GM12878 (cell line): ENCODE measurements around the gene ACSF2. TPM values are rescaled to one million over a fixed set of nuclear protein-coding genes. Genes with fewer than 3 reads are reported as not detected.
A peak's percentile ranks its signal among the peaks of the same experiment; 100 is the strongest.

Experiments used
- ESRRA ChIP-seq: IDR thresholded peaks from 2 replicates; pipeline ENCODE4 v1.6.1; 2012; ENCODE audit warnings: mild to moderate bottlenecking, low read length, improper control_type of control experiment
- FOXK2 ChIP-seq: fragments of 450-650 bp; IDR thresholded peaks from 2 replicates; pipeline ENCODE4 v1.6.1; 2017; ENCODE audit warnings: mild to moderate bottlenecking, moderate library complexity
- MXI1 ChIP-seq: fragments of 150-350 bp; IDR thresholded peaks from 2 replicates; pipeline ENCODE4 v1.6.1; 2011; ENCODE audit warnings: low read depth, mild to moderate bottlenecking, inconsistent platforms, low read length, improper control_type of control experiment
- NFYB ChIP-seq: IDR thresholded peaks from 2 replicates; pipeline ENCODE4 v1.6.1; 2011; ENCODE audit warnings: low read depth, mild to moderate bottlenecking, low read length, improper control_type of control experiment, moderate library complexity; ENCODE audit not compliant: insufficient read depth
- PBX3 ChIP-seq: IDR thresholded peaks from 2 replicates; pipeline ENCODE4 v1.6.1; 2011; ENCODE audit warnings: mild to moderate bottlenecking, low read depth, low read length, moderate library complexity; ENCODE audit not compliant: insufficient replicate concordance
- RAD51 ChIP-seq: fragments of 450-650 bp; IDR thresholded peaks from 2 replicates; pipeline ENCODE4 v1.6.1; 2016; ENCODE audit warnings: moderate library complexity, mild to moderate bottlenecking, inconsistent platforms
- RB1 ChIP-seq: fragments of 450-650 bp; formaldehyde crosslinking; IDR thresholded peaks from 2 replicates; pipeline ENCODE4 v1.6.1; 2017; ENCODE audit warnings: mild to moderate bottlenecking, borderline replicate concordance
- SMC3 ChIP-seq: IDR thresholded peaks from 2 replicates; pipeline ENCODE4 v1.6.1; 2011; ENCODE audit warnings: low read length, improper control_type of control experiment, borderline replicate concordance
- SPI1 ChIP-seq: IDR thresholded peaks from 2 replicates; pipeline ENCODE4 v1.6.1; 2011; ENCODE audit warnings: low read depth, mild to moderate bottlenecking, low read length, moderate library complexity, borderline replicate concordance; ENCODE audit not compliant: insufficient read depth
- SREBF1 ChIP-seq: IDR thresholded peaks from 2 replicates; pipeline ENCODE4 v1.6.1; 2012; ENCODE audit warnings: mild to moderate bottlenecking, low read length
- SREBF2 ChIP-seq: IDR thresholded peaks from 2 replicates; pipeline ENCODE4 v1.6.1; 2012; ENCODE audit warnings: mild to moderate bottlenecking, low read length
- SRF ChIP-seq, 2 experiments: IDR thresholded peaks; 2 replicates each; pipeline ENCODE4 v1.6.1; 2011; ENCODE audit warnings: low read depth in 2 of 2, low read length in 2 of 2, mild to moderate bottlenecking in 1 of 2, moderate library complexity in 1 of 2
- TCF7 ChIP-seq: IDR thresholded peaks from 2 replicates; pipeline ENCODE4 v1.6.1; 2014; ENCODE audit warnings: antibody characterized with exemption, borderline replicate concordance
- WRNIP1 ChIP-seq: IDR thresholded peaks from 2 replicates; pipeline ENCODE4 v1.6.1; 2011; ENCODE audit warnings: low read depth, low read length, improper control_type of control experiment, borderline replicate concordance
- ZBTB4 ChIP-seq: fragments of 450-650 bp; formaldehyde crosslinking; IDR thresholded peaks from 2 replicates; pipeline ENCODE4 v1.4.0; 2022; ENCODE audit warnings: mild to moderate bottlenecking, moderate library complexity
- ZBTB40 ChIP-seq: fragments of 450-650 bp; IDR thresholded peaks from 2 replicates; pipeline ENCODE4 v1.6.1; 2016; ENCODE audit warnings: mild to moderate bottlenecking, moderate library complexity, borderline replicate concordance
- polyA plus RNA-seq, 11 experiments: library from polyadenylated mRNA; depleted of rRNA in 4 of 11; unstranded in 6 of 11; stranded (reverse) in 5 of 11; fragments of >200 nt; fragmentation: Nextera tagmentation in 4 of 11; fragmentation: Illumina TruSeq in 1 of 11; extraction: Ambion mirVana in 4 of 11; extraction: Trizol in 1 of 11; gene quantifications; 1 replicate in 1 of 11; 2 replicates in 10 of 11; pipeline versions ENCODE4 v1.2.1 to v1.2.3, GENCODE V29; 2011 to 2016; ENCODE audit warnings: inconsistent platforms in 2 of 11, missing spikeins in 2 of 11, low read depth in 1 of 11
- total RNA-seq, 4 experiments: library from RNA; depleted of rRNA in 3 of 4; stranded (reverse); fragments of >200 nt in 3 of 4; fragmentation: Illumina TruSeq in 1 of 4; extraction: Trizol in 1 of 4; gene quantifications; 2 replicates each; pipeline versions ENCODE4 v1.2.1 to v1.2.3, GENCODE V29; 2013 to 2021
- TF ChIP-seq, protein P1 (sequence below): IDR thresholded peaks from 2 replicates; pipeline ENCODE4 v1.6.1; 2012; ENCODE audit warnings: mild to moderate bottlenecking, low read depth, low read length

The ACSF2 gene
- total and polyA plus RNA-seq, 10 of the 15 experiments (the other 5 are each of a cell fraction or from before 2014, with no cell fraction given), result 7.1 to 32.8 (median 16.8) TPM

DNA sequence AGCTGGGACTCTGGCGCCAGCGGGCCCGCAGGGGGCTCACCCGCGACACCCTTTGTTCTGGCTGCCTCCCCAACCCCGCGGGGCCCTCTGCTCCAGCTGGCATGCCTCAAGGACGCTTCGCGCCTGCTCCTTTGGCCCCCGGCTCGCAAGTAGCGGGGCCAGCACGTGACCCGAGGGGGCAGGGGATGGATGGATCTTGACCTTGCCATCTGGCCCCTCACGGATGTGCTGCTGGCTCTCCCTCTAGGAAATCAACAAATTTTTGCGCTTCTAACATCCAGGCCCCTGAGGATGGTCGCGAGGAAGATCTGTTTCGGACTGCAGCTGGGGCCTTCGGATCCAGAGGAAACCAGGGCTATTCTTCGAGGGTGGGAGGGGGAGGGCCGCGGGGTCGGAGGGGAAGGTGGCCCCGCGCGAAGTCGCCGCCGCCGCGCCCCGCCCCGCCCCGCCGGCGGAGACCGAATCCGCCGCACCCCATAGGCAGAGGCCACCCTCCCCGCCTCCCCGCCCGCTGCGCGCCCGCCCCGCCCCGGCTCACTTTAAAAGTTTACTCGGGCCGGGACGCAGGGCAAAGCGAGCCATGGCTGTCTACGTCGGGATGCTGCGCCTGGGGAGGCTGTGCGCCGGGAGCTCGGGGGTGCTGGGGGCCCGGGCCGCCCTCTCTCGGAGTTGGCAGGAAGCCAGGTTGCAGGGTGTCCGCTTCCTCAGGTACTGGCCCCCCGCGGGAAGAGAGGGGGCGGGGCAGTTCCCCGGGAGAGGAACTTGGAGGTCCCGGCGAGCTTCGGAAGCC is at the start of gene ACSF2 (continued):
- no peak for TF ChIP-seq FOXK2
- no peak for TF ChIP-seq RB1
- no peak for TF ChIP-seq NFYB
- TF ChIP-seq ESRRA, result 0 out of 2 replicates have a peak, but pooled peaks have one; percentile 4
- TF ChIP-seq SMC3, result no peak
- TF ChIP-seq SPI1, result no peak
- TF ChIP-seq RAD51, result peak; percentile 47; the same call in 1 of the 2 replicates
- TF ChIP-seq TCF7, result no peak
- TF ChIP-seq MXI1, result no peak
- no peak for TF ChIP-seq SRF (IDR thresholded peaks at IDR 0.05; ENCODE audit: low read depth in 2 of 2, low read length in 2 of 2)
- TF ChIP-seq SREBF1, result no peak
- no peak for TF ChIP-seq PBX3
- no peak for TF ChIP-seq ZBTB40
- TF ChIP-seq SREBF2, result no peak
- TF ChIP-seq WRNIP1, result no peak
- TF ChIP-seq, protein P1, sequence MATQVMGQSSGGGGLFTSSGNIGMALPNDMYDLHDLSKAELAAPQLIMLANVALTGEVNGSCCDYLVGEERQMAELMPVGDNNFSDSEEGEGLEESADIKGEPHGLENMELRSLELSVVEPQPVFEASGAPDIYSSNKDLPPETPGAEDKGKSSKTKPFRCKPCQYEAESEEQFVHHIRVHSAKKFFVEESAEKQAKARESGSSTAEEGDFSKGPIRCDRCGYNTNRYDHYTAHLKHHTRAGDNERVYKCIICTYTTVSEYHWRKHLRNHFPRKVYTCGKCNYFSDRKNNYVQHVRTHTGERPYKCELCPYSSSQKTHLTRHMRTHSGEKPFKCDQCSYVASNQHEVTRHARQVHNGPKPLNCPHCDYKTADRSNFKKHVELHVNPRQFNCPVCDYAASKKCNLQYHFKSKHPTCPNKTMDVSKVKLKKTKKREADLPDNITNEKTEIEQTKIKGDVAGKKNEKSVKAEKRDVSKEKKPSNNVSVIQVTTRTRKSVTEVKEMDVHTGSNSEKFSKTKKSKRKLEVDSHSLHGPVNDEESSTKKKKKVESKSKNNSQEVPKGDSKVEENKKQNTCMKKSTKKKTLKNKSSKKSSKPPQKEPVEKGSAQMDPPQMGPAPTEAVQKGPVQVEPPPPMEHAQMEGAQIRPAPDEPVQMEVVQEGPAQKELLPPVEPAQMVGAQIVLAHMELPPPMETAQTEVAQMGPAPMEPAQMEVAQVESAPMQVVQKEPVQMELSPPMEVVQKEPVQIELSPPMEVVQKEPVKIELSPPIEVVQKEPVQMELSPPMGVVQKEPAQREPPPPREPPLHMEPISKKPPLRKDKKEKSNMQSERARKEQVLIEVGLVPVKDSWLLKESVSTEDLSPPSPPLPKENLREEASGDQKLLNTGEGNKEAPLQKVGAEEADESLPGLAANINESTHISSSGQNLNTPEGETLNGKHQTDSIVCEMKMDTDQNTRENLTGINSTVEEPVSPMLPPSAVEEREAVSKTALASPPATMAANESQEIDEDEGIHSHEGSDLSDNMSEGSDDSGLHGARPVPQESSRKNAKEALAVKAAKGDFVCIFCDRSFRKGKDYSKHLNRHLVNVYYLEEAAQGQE, result no peak
- TF ChIP-seq ZBTB4 (CRISPR knock-in tag), result no peak
